ENCODE results near the gene MAML3. TPM values are rescaled to one million over a fixed set of nuclear protein-coding genes. Genes with fewer than 3 reads are reported as not detected.
A peak's percentile ranks its signal among the peaks of the same experiment; 100 is the strongest.

MAML3 gene
- 4.0 and 4.8 TPM in 2 replicates for total RNA-seq

GRCh38 chr4:140153718-140154571, at the start of gene MAML3:
Gene MAML3, minus strand, starts transcription at chr4:140154184. Its CDS starts 857 bp downstream, at chr4:140153327.
- peak; percentile 98 to 99 for DNase-seq (ENCODE audit: low read depth in 2 of 2)

- no peak for DNase-seq (ENCODE audit: low read depth in 2 of 2)
These were observed 45.0 kb upstream of the MAML3 start for GRCh38 chr4:140198942-140199341.

GRCh38 chr4:140195806-140196205, 41.8 kb upstream of the MAML3 start:
- DNase-seq (ENCODE audit: low read depth in 2 of 2) = no peak

- no peak for DNase-seq (ENCODE audit: low read depth in 2 of 2)
These were observed 35.8 kb upstream of the MAML3 start for GRCh38 chr4:140189805-140190204.

- peak; percentile 15 to 87 for DNase-seq (ENCODE audit: low read depth in 2 of 2)
These were observed 35.0 kb upstream of the MAML3 start for GRCh38 chr4:140188975-140189374.

GRCh38 chr4:140187316-140187695, 33.3 kb upstream of the MAML3 start:
- no peak for DNase-seq (ENCODE audit: low read depth in 2 of 2)

GRCh38 chr4:140186651-140187315, 32.8 kb upstream of the MAML3 start:
- peak; percentile 49 to 66 for DNase-seq (ENCODE audit: low read depth in 2 of 2)

- DNase-seq (ENCODE audit: low read depth in 2 of 2) = no peak
These were observed 32.1 kb upstream of the MAML3 start for GRCh38 chr4:140186082-140186438.

- no peak for DNase-seq (ENCODE audit: low read depth in 2 of 2)
These were observed 31.6 kb upstream of the MAML3 start for GRCh38 chr4:140185412-140186081.

GRCh38 chr4:140183270-140183669, 29.3 kb upstream of the MAML3 start:
- DNase-seq (ENCODE audit: low read depth in 2 of 2) = no peak

- no peak for DNase-seq (ENCODE audit: low read depth in 2 of 2)
These were observed 26.6 kb upstream of the MAML3 start for GRCh38 chr4:140180577-140180976.

GRCh38 chr4:140176735-140177134, 22.8 kb upstream of the MAML3 start:
- DNase-seq (ENCODE audit: low read depth in 2 of 2) = peak in 1 of 2 donors; percentile 72

GRCh38 chr4:140174543-140174942, 20.6 kb upstream of the MAML3 start:
- DNase-seq (ENCODE audit: low read depth in 2 of 2) = no peak

GRCh38 chr4:140172960-140173359, 19.0 kb upstream of the MAML3 start:
- DNase-seq (ENCODE audit: low read depth in 2 of 2) = no peak

GRCh38 chr4:140170299-140170698, 16.3 kb upstream of the MAML3 start:
- no peak for DNase-seq (ENCODE audit: low read depth in 2 of 2)

GRCh38 chr4:140168936-140169335, 15.0 kb upstream of the MAML3 start:
- DNase-seq (ENCODE audit: low read depth in 2 of 2) = no peak

- DNase-seq (ENCODE audit: low read depth in 2 of 2) = no peak
These were observed 14.5 kb upstream of the MAML3 start for GRCh38 chr4:140168474-140168873.

GRCh38 chr4:140163029-140163810, 9.2 kb upstream of the MAML3 start:
- peak; percentile 66 to 67 for DNase-seq (ENCODE audit: low read depth in 2 of 2)

GRCh38 chr4:140162596-140162995, 8.6 kb upstream of the MAML3 start:
- peak; percentile 37 to 49 for DNase-seq (ENCODE audit: low read depth in 2 of 2)

GRCh38 chr4:140158365-140159030, 4.5 kb upstream of the MAML3 start:
- DNase-seq (ENCODE audit: low read depth in 2 of 2) = peak in 1 of 2 donors; percentile 63

GRCh38 chr4:140157341-140157740, 3.4 kb upstream of the MAML3 start:
- no peak for DNase-seq (ENCODE audit: low read depth in 2 of 2)

All from lung microvascular endothelial cell (primary cell).